ENCODE measurements around the gene PTPN7. TPM values are rescaled to one million over a fixed set of nuclear protein-coding genes. Genes with fewer than 3 reads are reported as not detected.
"Not testable (repeated sequence)": the region's sequence is repeated elsewhere in the genome, so short reads cannot be mapped to it uniquely, and the experiment has no call there.

PTPN7 gene
- total RNA-seq, 1 donor from 2014 or later: 2.6 TPM

DNA sequence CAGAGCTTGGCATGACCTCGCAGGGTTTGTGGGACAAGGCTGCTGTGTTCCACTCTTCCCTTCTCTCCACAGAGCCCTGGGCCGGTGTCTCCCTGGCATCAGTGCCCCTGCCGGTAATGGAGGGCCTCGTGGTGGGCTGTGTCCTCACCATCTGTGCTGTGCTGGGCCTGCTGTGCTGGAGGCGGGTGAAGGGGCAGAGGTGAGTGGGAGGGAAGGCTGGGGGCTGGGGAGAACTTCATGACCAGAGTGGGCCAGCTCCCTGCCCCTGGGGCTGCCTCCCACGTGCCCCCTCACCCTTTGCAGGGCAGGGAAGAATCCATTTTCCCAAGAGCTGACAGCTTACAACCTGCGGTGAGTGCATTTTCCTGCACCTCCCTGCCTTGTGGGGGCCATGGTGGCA lies 21.2 kb upstream of the PTPN7 start:
- TF ChIP-seq, protein P1, sequence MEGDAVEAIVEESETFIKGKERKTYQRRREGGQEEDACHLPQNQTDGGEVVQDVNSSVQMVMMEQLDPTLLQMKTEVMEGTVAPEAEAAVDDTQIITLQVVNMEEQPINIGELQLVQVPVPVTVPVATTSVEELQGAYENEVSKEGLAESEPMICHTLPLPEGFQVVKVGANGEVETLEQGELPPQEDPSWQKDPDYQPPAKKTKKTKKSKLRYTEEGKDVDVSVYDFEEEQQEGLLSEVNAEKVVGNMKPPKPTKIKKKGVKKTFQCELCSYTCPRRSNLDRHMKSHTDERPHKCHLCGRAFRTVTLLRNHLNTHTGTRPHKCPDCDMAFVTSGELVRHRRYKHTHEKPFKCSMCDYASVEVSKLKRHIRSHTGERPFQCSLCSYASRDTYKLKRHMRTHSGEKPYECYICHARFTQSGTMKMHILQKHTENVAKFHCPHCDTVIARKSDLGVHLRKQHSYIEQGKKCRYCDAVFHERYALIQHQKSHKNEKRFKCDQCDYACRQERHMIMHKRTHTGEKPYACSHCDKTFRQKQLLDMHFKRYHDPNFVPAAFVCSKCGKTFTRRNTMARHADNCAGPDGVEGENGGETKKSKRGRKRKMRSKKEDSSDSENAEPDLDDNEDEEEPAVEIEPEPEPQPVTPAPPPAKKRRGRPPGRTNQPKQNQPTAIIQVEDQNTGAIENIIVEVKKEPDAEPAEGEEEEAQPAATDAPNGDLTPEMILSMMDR (IDR thresholded peaks at IDR 0.05; ENCODE audit: insufficient read depth, low read length, poor library complexity, severe bottlenecking): no peak
- DNase-seq (ENCODE audit: low read depth): no peak
- no peak overlapping the region for H3K4me3 ChIP-seq (ENCODE audit: low read depth, low read length)
- H3K36me3 ChIP-seq (ENCODE audit: control insufficient read depth, insufficient read depth, low read length): no peaks in the 10 kb centered on the region
- peaks cover 37% of the 10 kb centered on the region for H3K27me3 ChIP-seq (ENCODE audit: control insufficient read depth, insufficient read depth, low read length)

DNA sequence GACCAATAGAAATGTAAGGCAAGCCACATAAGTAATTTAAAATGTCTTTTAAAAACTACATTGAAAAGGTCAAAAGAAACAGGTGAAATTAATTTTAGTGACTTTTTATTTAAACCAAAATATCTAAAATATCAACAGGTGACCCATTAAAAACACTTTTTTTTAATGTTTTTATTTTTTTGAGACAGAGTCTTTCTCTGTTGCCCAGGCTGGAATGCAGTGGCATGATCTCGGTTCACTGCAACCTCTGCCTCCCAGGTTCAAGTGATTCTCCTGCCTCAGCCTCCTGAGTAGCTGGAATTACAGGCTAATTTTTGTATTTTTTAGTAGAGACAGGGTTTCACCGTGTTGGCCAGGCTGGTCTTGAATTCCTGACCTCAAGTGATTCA lies 20.3 kb upstream of the PTPN7 start:
- not testable (repeated sequence) for H3K36me3 ChIP-seq (ENCODE audit: control insufficient read depth, insufficient read depth, low read length); DNase-seq (ENCODE audit: low read depth); H3K4me3 ChIP-seq (ENCODE audit: low read depth, low read length)
- peaks cover 32% of the 10 kb centered on the region for H3K27me3 ChIP-seq (ENCODE audit: control insufficient read depth, insufficient read depth, low read length)

DNA sequence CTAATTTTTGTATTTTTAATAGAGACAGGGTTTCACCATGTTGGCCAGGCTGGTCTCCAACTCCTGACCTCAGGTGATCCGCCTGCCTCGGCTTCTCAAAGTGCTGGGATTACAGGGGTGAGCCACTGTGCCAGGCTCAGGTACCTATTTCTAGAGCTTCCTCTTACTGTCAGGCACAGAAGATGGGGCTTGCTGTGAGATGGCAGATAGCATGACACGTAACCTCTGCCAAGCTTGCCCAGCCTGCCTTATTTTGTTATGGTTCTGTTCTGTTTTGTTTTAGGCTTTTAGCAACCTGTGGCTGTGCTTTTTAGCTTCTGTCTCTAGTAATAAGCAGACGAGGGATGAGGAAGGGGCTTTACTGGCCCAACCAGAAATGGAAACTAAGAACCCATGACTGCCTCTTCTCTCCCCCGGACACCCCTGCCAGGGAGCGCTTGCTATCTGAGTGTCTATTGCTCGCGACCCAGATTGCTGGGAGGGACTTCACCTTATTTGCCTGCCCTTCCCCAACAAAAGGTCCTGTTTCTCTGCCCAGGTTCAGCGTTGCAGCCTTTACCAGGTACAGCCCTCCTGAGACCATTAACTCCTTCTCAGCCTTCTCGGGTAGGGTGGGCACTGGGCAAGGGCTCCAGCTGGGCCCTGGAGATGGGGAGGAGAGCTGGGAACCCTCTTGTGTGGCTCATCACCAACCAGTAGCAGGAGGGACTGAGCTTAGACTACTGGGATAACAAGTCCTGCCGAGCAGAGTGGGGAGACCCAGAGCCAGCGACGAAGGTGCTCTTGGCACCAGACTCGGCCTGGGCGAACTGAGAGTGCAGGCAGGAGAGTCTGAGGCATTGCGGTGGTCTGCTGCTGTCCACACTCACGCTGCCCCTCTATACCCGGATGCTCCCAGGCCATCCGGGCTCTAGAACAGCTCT lies 19.7 kb upstream of the PTPN7 start:
- no peak for DNase-seq (ENCODE audit: low read depth)
- no peaks in the 10 kb centered on the region for H3K36me3 ChIP-seq (ENCODE audit: control insufficient read depth, insufficient read depth, low read length)
- peaks cover 27% of the 10 kb centered on the region for H3K27me3 ChIP-seq (ENCODE audit: control insufficient read depth, insufficient read depth, low read length)

DNA sequence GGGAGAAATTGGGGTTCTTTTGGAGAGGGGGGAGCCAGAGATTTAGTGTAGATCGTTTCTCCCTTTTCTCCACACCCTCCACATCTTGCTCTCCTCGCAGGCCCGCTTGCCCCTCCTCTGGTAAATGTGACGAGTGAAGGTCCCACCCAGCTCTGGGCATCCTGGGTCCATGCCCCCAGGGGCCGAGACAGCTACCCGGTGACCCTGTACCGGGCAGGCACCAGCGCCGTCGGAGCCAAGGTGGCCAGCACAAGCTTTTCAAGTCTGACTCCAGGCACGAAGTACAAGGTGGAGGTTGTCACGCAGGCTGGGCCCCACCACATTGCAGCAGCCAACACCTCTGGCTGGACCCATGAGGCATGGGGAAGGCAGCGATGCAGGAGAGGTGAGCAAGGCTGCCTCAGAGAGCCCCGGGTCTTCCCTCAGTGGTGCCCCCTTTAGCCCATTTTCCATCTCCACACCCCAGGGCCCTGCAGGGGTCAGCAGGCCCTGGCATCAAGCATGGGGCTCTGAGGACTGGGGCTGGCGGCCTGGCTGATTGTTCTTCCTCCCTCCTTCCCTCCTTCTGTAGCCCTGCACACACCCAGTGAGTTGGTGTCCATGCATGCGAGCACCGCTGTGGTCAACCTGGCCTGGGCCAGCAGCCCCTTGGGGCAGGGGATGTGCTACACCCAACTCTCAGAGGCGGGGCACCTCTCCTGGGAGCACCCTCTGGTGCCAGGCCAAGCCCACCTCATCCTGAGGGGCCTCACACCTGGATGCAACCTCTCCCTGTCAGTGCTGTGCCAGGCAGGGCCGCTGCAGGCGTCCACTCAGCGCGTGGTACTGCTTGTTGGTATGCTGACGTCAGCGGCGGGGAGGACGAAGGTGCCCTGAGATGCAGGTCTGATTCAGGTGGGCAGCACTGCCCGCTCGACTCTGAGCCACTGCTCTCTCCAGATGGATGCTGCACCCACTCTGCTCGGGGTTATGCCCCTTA lies 16.8 kb upstream of the PTPN7 start:
- no peak for DNase-seq (ENCODE audit: low read depth)
- TF ChIP-seq, protein P1 (IDR thresholded peaks at IDR 0.05; ENCODE audit: insufficient read depth, low read length, poor library complexity, severe bottlenecking): no peak
- H3K4me3 ChIP-seq (ENCODE audit: low read depth, low read length): no peak overlapping the region
- peaks cover 15% of the 10 kb centered on the region for H3K27me3 ChIP-seq (ENCODE audit: control insufficient read depth, insufficient read depth, low read length)
- H3K36me3 ChIP-seq (ENCODE audit: control insufficient read depth, insufficient read depth, low read length): no peaks in the 10 kb centered on the region

More for the DNA sequence above, 19.7 kb upstream of the PTPN7 start:
- H3K4me3 ChIP-seq (ENCODE audit: low read depth, low read length): no peak overlapping the region
- TF ChIP-seq, protein P1 (IDR thresholded peaks at IDR 0.05; ENCODE audit: insufficient read depth, low read length, poor library complexity, severe bottlenecking): no peak

DNA sequence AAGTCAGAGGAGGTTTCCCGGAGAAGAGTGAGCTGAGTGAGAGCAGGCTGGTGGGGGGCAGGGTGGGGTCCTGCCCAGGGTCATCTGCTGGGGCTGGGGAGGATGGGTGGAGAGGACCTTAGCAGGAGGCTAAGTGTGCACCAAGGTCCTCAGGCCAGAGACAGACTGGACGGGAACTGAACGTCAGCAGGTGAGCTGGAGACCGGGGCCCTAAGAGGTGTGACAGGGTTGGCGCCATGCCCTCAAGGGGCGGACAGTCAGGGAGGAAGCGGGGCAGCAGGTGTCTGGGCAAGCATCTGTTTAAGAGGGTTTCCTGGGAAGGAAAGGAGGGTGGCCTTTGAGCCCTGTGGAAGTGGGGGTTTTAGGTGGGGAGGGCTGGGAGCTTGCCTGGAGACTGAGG lies 13.6 kb upstream of the PTPN7 start:
- DNase-seq (ENCODE audit: low read depth): no peak
- TF ChIP-seq, protein P1 (IDR thresholded peaks at IDR 0.05; ENCODE audit: insufficient read depth, low read length, poor library complexity, severe bottlenecking): no peak
- H3K4me3 ChIP-seq (ENCODE audit: low read depth, low read length): no peak overlapping the region
- no peaks in the 10 kb centered on the region for H3K36me3 ChIP-seq (ENCODE audit: control insufficient read depth, insufficient read depth, low read length)
- peaks cover 6% of the 10 kb centered on the region for H3K27me3 ChIP-seq (ENCODE audit: control insufficient read depth, insufficient read depth, low read length)

DNA sequence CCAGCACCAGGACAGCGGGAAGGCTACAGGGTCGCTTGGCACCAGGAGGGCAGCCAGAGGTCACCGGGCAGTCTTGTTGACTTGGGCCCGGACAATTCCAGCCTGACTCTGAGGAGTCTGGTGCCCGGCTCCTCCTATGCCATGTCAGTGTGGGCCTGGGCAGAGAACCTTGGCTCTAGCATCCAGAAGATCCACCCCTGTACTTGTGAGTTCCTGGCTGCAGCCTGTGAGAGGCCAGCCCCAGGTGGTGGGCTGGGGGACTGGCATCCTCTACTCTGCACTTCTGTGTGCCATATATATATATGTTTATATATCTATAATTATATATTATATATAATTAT lies 11.6 kb upstream of the PTPN7 start:
- Histone ChIP-seq H3K27me3 (ENCODE audit: control insufficient read depth, insufficient read depth, low read length) (peaks cover 6% of the 10 kb centered on the region), H3K36me3 (ENCODE audit: control insufficient read depth, insufficient read depth, low read length) (no peaks in the 10 kb centered on the region), H3K4me3 (ENCODE audit: low read depth, low read length) (no peak overlapping the region)
- DNase-seq (ENCODE audit: low read depth): no peak
- TF ChIP-seq, protein P1 (IDR thresholded peaks at IDR 0.05; ENCODE audit: insufficient read depth, low read length, poor library complexity, severe bottlenecking): no peak

Data from kidney epithelial cell (primary cell).